Measurements from ENCODE around the gene STIM1. TPM values are rescaled to one million over a fixed set of nuclear protein-coding genes. Genes with fewer than 3 reads are reported as not detected.
"Not testable (repeated sequence)": the region's sequence is repeated elsewhere in the genome, so short reads cannot be mapped to it uniquely, and the experiment has no call there.

STIM1 gene
- polyA plus RNA-seq, 3 donors, result 33.1 to 35.1 (median 34.2) TPM

DNA sequence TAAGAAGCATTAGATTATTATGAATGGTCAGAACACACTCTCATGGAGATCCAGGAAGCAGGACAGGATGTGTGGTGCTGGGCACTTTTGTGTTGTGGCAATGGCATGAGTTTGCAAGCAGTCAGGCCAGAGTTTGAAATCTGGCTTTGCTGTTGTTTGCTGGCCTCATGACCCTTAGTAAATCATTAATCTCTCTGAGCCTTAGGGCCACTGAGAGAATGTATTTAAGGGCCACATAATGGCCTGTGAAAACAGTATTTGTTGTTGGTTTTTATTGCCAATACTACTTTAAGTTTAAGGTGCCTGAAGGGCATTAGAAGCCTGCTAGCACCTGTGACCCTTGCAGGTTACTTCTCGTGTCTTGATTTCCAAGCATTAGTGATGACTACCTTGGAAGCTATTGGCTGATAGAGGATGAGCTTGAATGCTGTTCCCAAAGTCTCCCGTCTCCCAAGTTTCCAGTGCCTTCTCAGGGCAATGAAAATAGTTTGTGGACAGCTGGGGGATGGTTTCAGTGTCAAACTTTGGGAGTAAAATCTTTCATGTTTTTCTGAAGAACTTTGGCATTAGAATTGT, 24.6 kb downstream of the STIM1 start:
- DNase-seq (ENCODE audit: low read depth in 3 of 3, low spot score in 2 of 3), result no peak

DNA sequence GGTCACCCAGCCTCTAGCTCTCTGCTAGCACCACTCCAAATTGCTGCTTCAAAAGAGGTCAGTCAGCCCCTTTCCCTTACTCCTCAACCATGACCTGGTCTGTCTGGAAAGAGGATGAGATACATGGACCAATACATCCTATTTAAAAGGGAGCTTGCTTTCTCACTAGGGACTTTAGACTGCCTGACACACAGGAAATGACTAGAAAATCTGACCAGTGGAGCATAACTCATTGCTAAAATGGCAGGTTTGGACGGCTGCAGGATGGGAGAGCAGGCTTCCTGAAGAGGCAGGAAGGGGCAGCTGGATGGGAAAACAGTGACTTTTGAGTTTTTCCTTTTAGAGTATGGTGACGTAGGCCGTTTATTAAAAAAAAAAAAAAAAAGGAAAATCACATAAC, 25.3 kb downstream of the STIM1 start:
- no peak for DNase-seq (ENCODE audit: low read depth in 3 of 3, low spot score in 2 of 3)

DNA sequence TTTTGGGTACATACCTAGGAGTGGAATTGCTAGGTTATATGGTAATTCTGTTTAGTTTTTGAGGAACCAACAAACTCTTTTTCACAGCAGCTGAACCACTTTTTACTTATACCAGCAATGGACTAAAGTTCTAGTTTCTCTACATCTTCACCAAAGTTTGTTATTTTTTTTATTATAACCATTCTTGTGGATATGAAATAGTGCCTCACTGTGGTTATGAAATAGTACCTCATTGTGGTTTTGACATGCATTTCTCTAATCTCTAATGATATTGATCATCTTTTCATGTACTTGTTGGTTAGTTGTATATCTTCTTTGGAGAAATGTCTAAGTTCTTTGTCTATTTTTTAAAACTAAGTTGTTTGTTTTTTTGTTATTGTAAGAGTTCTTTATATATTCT, 27.2 kb downstream of the STIM1 start:
- no peak for DNase-seq (ENCODE audit: low read depth in 3 of 3, low spot score in 2 of 3)

DNA sequence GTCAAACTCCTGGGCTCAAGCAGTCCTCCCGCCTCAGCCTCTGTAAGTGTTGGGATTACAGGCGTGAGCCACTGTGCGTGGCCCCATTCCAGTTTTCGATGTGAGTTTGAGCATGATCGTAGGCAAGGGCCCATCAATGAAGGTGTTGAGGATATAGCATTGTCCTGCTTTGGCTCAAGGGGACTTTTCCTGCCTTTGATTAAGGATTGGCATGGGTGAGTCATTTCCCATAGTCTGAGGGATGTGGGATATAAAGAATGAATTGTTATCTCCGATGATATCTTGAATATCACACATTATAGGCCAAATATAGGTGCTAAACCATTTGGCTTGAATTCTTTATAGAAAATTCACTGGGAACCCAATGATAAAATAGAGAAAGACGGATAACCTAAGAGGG, 30.4 kb downstream of the STIM1 start:
- DNase-seq (ENCODE audit: low read depth in 3 of 3, low spot score in 2 of 3), result no peak

DNA sequence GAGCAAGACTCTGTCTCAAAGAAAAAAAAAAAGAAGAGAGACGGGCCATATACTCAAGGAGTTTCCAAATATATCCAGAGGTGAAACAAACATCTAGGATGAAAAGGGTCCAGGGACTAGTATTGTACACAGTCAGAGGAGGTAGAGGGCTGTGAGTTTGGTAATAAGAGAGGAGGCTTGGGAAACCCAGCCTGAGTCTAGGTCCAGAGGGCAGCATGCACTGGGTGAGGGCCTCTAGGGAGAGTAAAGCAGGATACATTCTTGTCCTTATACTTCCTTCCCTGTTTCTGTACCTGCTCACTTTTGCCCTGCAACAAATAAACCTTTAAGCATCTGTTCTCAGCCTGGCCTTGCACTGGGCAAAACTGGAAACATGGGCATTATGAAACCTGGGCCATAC, 31.5 kb downstream of the STIM1 start:
- DNase-seq (ENCODE audit: low read depth in 3 of 3, low spot score in 2 of 3), result no peak

DNA sequence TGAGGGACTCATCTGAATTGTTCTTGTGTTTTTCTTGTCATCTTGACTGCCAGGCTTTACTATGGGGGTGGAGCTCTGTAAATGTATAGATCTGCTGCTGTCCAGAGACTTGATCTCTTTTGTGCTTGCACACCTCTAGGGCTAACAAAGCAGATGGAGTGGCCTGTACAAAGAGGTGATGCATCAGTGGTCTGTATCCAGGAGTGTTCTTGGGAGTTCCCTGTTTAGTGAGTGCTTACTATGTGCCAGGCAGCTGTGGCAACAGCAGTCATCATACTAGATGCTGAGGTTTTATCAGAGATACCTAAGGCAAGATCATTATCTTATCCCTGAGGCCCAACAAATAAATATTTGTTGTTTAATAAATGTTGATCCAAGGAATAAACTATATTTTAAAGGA, 33.4 kb downstream of the STIM1 start:
- DNase-seq (ENCODE audit: low read depth in 3 of 3, low spot score in 2 of 3), result no peak

DNA sequence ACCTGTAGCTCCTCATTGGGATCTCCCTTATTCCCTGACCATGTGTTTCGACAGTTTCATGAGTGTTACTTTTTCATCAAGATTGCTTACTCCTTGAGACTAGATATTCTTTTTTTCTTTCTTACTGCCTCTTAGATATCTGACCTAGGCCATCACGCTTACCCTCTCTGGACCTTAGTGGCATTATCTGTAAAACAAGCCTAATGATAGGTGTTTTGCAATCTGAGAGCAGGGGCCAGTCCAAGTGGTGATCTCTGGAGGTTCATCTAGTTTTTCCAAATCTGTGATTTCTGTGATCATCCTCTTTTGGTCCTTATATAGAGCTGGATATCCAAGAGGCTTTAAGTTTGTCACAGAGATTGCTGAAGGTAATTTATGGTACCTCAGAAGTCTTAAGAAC, 34.5 kb downstream of the STIM1 start:
- DNase-seq (ENCODE audit: low read depth in 3 of 3, low spot score in 2 of 3), result no peak

DNA sequence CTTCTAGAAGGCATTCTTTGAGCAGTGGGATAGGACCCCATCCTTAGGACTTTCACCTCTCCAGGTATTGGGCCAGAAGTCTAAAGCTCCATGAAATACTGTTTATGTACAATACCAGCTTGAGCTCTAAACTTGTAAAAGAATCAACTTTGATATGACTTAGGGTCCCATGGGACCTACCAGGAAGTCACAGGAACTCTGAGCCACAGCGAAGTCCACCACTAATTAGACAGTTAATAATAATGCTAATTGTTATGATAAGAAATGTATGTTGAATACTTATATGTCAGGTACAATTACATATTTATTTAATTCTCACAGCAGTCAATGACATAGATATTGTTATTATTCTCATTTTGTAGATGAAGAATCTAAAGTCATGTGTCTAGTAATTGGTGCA, 35.3 kb downstream of the STIM1 start:
- DNase-seq (ENCODE audit: low read depth in 3 of 3, low spot score in 2 of 3), result no peak

DNA sequence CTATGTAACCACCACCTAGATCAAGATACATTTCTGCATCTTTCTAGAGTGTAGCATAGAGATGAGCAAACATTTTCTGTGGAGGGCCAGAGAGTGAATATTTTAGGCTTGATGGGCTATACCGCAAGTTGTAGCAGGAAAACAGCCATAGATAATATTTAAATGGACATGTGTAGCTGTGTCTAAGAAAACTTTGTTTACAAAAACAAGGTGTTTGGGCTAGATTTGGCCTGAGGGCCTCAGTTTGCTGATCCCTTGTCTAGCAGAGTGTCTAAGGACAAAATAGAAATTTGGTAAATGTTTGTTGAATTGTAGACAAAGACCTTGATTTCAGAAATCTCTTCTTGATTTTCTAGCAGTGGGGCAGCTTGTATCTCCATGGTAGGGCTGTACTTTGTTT, 36.3 kb downstream of the STIM1 start:
- DNase-seq (ENCODE audit: low read depth in 3 of 3, low spot score in 2 of 3), result no peak

DNA sequence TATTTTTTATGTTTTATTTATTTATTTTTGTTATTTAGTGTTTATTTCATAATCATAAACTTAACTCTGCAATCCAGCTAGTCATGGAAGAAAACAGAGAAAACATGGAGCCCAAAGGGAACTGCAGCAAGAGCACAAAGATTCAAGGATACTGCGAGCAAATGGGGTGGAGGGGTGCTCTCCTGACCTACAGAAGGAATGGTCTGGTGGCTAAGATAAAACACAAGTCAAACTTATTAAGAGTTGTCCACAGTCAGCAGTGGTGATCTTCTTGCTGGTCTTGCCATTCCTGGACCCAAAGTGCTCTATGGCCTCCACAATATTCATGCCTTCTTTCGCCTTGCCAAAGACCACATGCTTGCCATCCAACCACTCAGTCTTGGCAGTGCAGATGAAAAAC, 36.7 kb downstream of the STIM1 start:
- no peak for DNase-seq (ENCODE audit: low read depth in 3 of 3, low spot score in 2 of 3)

DNA sequence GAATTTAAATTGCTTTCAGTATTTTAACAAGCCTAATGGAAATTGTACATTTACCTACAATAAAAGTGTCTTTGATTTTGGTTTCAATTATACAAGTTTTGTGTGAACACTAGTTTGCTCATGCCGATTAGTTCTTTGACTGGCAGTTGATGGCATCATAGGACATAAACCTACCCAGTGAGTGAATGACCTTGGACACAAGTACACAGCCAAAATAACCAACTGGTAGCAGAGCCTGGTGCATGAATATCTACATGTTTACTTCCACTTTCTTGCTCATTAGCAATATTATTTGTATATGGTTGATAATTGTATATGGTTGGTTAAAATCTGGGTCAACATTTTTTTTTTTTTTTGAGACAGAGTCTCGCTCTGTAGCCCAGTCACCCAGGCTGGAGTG, 37.8 kb downstream of the STIM1 start:
- no peak for DNase-seq (ENCODE audit: low read depth in 3 of 3, low spot score in 2 of 3)

DNA sequence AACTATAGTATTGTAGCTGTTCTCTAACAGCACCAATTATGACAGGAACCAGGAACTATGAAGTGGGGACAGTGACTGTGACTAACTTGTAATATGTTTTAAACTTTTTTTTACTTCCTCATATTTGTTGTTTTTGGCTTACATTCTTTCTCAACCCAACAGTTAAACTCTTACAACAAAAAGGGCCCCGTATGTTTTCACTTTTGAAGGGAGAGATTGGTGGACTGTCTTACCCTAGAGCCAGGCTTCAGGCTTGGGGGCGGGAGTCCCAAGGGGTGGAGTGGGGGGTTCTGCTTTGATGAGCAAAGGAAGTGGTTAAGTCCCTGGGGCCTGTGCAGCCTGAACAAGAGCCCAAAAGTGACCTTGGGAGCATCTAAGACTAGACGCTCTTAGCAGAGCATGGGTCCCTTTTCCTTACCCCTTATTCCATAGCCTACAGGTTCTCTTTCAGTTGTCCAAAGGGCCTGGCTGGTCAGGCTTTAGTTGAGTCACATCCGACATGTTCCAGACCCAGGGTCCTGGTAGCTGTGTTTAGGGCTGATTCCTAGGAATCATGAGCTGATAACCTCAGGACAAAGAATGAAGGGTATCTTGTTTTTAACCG, 38.8 kb downstream of the STIM1 start:
- no peak for DNase-seq (ENCODE audit: low read depth in 3 of 3, low spot score in 2 of 3)

DNA sequence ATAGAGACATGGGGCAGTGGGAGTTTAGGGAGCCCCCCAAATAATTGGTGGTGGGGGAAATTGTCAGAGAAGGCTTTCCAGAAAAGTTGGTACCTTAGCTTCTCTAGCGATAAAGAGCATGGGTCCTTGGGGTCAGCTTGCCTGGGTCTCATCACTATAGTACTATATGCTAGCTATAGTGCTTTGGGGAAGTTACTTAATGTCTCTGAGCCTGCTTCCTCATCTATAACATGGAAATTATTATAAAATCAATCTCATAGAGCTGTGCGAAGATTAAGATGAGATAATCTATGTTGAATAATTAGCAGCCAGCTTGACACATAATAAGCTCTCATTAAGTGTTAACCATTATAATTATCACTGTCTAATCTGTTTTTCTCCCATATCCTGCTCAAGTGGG, 41.2 kb downstream of the STIM1 start:
- no peak for DNase-seq (ENCODE audit: low read depth in 3 of 3, low spot score in 2 of 3)

DNA sequence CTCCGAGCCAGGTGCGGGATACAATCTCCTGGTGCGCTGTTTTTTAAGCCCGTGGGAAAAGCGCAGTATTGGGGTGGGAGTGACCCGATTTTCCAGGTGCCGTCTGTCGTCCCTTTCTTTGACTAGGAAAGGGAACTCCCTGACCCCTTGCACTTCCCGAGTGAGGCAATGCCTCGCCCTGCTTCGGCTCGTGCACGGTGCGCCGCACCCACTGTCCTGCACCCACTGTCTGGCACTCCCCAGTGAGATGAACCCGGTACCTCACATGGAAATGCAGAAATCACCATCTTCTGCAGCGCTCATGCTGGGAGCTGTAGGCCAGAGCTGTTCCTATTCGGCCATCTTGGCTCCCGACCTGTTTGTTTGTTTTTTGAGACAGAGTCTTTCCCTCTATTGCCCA, 44.8 kb downstream of the STIM1 start:
- DNase-seq (ENCODE audit: low read depth in 3 of 3, low spot score in 2 of 3), result not testable (repeated sequence)

DNA sequence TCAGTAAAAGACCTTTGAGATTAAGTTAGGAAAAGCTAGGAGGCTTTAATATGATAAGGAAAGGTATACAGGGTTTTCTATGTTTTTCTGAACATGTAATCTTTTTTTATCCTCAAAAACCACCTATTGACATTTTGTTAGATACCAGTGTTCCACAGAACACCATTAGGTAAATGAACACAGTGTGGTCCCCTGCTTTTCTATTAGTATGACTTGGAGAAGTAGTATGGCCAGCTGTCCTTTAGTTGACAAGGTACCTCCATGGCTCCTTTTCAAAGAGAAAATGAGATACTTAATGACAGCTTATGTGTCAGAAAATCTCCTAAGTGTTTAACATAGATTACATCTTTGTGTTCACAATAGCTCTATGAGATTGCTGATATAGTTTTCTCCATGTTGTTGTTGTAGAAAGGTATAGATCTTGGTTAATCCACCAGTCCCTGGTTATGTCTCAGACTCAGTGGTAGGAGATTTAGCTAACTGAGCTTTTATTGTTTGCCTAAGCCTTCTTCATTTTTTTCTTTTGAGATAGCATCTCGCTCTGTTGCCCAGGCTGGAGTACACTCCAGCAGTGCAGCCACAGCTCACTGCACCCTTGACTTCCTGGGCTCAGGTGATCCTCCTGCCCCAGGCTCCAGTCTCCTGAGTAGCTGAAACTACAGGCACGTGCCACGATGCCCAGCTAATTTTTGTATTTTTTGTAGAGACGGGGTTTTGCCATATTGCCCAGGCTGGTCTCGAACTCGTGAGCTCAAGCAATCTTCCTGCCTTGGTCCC, 46.0 kb downstream of the STIM1 start:
- DNase-seq (ENCODE audit: low read depth in 3 of 3, low spot score in 2 of 3), result no peak

DNA sequence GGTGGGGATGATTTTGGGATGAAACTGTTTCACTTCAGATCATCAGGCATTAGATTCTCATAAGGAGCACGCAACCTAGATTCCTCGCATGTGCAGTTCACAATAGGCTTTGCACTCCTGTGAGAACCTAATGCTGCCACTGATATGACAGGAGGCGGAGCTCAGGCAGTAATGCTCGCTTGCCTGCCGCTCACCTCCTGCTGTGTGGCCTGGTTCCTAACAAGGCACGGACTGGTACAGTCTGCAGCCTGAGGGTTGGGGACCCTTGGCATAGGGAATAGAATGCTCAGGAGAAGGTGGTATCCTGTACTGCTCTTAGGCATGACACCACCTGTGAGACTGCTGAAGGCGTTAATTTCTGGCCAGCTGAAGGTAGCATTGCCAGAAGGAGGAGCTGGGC, 47.0 kb downstream of the STIM1 start:
- no peak for DNase-seq (ENCODE audit: low read depth in 3 of 3, low spot score in 2 of 3)

DNA sequence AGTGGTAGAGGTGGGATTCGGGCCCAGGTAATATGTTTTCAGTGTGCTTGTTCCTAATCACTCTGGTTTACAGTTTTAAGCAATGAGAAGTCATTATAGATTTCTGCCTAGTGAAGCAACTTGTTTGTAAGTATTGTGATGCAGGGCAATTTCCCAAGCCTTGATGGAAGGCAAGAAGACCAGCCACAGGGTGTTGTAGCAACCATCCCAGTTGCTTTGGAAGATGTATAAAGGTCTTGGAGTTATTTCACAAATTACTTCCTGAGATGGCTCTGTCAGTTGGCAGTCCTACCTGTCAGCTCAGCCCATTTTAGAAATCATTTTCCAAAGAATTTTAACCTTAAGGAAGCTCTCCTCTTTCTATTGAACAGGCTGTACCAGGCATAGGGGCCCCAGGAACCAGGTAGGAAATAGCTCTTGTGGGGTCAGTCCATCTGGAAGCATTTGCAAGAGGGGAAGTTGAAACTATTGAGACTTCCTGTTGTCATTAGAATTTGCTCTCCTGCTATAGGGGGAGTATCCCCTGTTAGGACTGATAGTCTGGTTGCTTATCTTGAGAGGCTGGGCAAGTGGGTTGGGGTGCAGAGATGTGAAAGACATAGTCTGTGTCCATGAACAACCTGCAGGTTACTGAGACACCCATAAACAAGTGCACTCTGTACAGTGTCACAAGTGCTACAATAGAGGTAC, 47.9 kb downstream of the STIM1 start:
- no peak for DNase-seq (ENCODE audit: low read depth in 3 of 3, low spot score in 2 of 3)

DNA sequence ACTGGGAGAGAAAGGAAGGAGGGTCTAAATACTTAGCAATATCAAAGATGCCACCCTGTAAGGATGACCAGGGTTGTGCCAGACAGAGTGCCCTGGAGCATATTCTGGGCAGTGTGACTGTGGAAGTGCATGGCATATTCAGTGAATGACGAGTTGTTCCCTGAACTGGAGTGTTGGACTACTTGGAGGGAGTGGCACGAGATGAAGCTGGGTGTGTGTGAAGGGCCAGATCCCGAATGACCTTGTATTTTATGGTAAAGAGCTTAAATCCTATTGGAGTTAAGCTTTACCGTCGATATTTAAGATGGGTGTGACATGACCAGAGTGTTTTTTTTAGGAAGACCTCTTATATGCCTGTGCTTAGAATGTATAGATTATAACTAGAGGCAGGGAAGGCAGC, 48.8 kb downstream of the STIM1 start:
- no peak for DNase-seq (ENCODE audit: low read depth in 3 of 3, low spot score in 2 of 3)

DNA sequence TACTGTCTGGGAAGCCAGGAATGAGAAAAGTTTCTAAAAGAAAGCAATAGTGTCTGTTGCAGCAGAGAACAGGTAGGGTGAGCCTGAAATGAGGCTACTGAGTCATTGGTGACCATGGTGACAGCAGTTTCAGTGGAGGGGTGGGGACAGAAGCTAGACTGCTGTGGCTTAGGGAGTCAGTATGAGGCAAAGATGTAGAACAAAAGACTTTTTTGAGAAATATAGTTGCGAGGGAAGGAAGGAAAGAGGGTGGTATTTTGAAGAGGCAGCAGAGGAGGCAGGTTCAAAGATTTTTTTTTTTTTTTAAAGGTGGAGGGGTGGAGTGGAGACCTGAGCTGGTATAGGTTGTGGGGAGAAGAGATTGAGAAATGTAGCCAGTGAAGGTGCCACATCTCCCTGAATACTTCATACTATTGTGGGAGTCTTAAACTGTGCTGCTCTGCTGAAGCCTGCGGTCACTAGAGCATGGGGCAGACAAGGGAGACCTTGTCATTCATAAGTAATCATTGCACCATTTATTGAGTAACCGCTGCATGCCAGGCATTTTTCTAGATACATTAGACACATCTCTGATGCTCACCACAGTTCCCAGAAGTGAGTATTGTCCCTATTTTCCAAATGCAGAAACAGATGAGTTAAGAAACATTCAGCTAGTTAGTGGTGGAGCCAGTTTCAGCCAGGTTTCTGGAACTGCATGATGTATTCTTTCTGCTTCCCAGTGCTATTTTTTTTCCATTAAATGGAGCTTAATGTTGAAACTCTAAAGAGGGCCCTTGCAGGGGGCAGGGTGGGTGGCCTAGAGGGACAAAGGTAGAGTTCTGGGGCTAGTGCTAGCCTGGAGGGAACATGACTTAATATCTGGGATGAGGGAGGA, 49.9 kb downstream of the STIM1 start:
- no peak for DNase-seq (ENCODE audit: low read depth in 3 of 3, low spot score in 2 of 3)

DNA sequence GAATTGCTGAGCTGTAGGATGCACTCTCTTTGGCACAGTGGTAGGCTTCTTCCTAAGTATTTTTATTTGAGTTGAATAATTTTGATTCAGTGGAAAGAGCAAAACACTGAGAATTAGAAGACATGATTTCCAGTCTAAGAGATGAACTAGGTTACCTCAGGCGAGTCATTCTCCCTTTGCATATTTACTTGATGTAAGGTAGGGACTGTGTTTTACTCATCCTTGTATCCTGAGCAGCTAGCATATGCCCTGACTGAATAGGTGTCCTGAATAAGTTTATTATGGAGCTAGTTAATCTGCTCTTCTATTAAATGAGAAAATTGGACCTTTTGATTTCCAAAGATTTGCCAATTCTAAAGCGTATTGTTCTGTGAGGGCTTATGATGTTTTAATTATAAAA, 50.7 kb downstream of the STIM1 start:
- no peak for DNase-seq (ENCODE audit: low read depth in 3 of 3, low spot score in 2 of 3)

DNA sequence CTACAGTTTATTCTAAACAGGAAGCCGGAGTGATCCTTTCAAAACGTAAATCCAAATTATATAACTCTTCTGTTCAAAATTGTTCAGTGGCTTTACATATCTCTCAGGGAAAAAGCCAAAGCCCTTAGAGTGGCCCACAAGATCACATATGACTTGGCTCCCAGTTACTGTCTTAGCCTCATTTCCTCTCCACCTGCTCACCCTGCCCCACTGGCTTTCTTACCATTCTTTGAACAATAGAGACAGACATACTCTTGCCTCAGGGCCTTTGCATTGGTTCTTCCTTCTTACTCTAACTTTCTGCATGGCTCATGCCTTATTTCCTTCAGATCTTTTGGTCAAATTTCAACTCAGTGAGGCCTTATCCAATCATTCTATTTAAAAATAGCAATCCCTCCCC, 52.1 kb downstream of the STIM1 start:
- DNase-seq (ENCODE audit: low read depth in 3 of 3, low spot score in 2 of 3), result no peak

Measured in right renal cortex interstitium (tissue), 3 donors.